NCI-H2081 treated with DMSO at 0.1 percent for 48 hours (cell line): Measurements from ENCODE around the gene TTBK2.
"Not testable (repeated sequence)": the region's sequence is repeated elsewhere in the genome, so short reads cannot be mapped to it uniquely, and the experiment has no call there.

Experiments
- DNase-seq: peaks from one replicate; lab custom pipeline; 2025; lab: John Stamatoyannopoulos, UW

The TTBK2 gene

GRCh38 chr15:42920519-42921341 lies at the start of gene TTBK2:
Gene TTBK2 (minus strand): TSS chr15:42920778. CDS start chr15:42878617, 42,161 bp downstream.
- peak; percentile 95 for DNase-seq

- DNase-seq = no peak
Measured at GRCh38 chr15:42964476-42964875, 43.9 kb upstream of the TTBK2 start.

- no peak for DNase-seq
Measured at GRCh38 chr15:42955518-42955917, 34.9 kb upstream of the TTBK2 start.

GRCh38 chr15:42954291-42954690 lies 33.7 kb upstream of the TTBK2 start:
- no peak for DNase-seq

- not testable (repeated sequence) for DNase-seq
Measured at GRCh38 chr15:42948898-42949297, 28.3 kb upstream of the TTBK2 start.

- no peak for DNase-seq
Measured at GRCh38 chr15:42940527-42940926, 19.9 kb upstream of the TTBK2 start.

- no peak for DNase-seq
Measured at GRCh38 chr15:42939841-42940240, 19.3 kb upstream of the TTBK2 start.

GRCh38 chr15:42937143-42937542 lies 16.6 kb upstream of the TTBK2 start:
- no peak for DNase-seq

- DNase-seq = no peak
Measured at GRCh38 chr15:42933886-42934667, 13.5 kb upstream of the TTBK2 start.

GRCh38 chr15:42932833-42933515 lies 12.4 kb upstream of the TTBK2 start:
- DNase-seq = no peak

GRCh38 chr15:42931702-42932486 lies 11.3 kb upstream of the TTBK2 start:
- DNase-seq = no peak

GRCh38 chr15:42929306-42929848 lies 8.8 kb upstream of the TTBK2 start:
- DNase-seq = no peak

GRCh38 chr15:42921342-42921731 lies 759 bp upstream of the TTBK2 start:
- no peak for DNase-seq

GRCh38 chr15:42919799-42920518 lies 619 bp downstream of the TTBK2 start:
- DNase-seq = no peak

GRCh38 chr15:42919308-42919707 lies 1.3 kb downstream of the TTBK2 start:
- DNase-seq = no peak

GRCh38 chr15:42918047-42918446 lies 2.5 kb downstream of the TTBK2 start:
- no peak for DNase-seq

- no peak for DNase-seq
Measured at GRCh38 chr15:42915654-42916315, 4.8 kb downstream of the TTBK2 start.

GRCh38 chr15:42914728-42915497 lies 5.7 kb downstream of the TTBK2 start:
- no peak for DNase-seq

GRCh38 chr15:42911058-42911592 lies 9.5 kb downstream of the TTBK2 start:
- no peak for DNase-seq
